Astrocyte of the cerebellum (primary cell): Measurements from ENCODE around the gene GAS7.

ENCODE experiments used
- DNase-seq: peaks from one replicate; pipeline ENCODE4 v3.0.0-alpha.2; 2011; ENCODE audit warnings: low read depth
- H3K4me3 ChIP-seq: 2 replicates; pipeline ENCODE4 v1.5.1; 2011; ENCODE audit warnings: mild to moderate bottlenecking, low read depth, low read length, moderate library complexity
- CTCF ChIP-seq: IDR thresholded peaks from 2 replicates; pipeline ENCODE4 v1.5.1; 2012; ENCODE audit warnings: low read length, low read depth, moderate library complexity, mild to moderate bottlenecking; ENCODE audit errors: missing control alignments
- in situ Hi-C: cut with HindIII; loops from 2 replicates; pipeline ENCODE4 v1.10.0; 2017; ENCODE audit warnings: low sequenced_read_pairs

The GAS7 gene

GRCh38 chr17:10046786-10047785, 151.3 kb downstream of the GAS7 start:
- in situ Hi-C loops, result no loop called here
- no peak for TF ChIP-seq CTCF
- H3K4me3 ChIP-seq, result no peak overlapping the region
- DNase-seq, result no peak

DNA sequence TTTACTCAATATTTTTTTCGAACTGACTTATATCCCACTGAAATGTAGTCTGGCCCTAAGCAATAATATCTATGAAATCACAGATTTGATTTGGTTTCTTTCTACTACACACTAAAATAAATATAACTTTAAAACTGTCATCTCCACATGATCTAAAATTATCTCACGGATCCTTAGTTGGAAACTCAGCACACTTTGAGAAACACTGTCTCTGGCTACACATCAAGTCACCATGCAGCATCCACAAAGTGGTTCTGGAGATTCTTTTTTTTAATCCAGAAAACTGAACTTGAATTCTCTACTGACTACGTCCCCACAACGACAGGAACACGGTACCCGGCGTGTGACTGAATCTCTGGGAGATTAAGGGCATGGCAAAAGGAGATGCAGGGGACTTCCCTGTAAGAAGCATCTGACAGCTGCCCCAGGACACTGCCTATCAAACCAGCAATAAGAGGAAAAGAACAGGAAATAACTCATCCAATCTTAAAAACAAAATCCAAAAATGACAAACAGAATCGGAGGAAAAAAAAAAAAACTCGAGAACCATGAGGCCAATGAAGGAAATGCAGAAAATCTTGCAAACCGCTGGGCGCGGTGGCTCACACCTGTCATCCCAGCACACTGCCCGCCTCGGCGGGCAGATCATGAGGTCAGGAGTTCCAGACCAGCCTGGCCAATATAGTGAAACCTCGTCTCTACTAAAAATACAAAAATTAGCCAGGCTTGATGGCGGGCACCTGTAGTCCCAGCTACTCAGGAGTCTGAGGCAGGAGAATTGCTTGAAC, 152.3 kb downstream of the GAS7 start:
- no peak for TF ChIP-seq CTCF
- DNase-seq, result no peak
- H3K4me3 ChIP-seq, result no peak overlapping the region
- in situ Hi-C loops, result no loop called here

GRCh38 chr17:10042589-10043244, 155.7 kb downstream of the GAS7 start:
- in situ Hi-C loops, result no loop called here
- no peak overlapping the region for H3K4me3 ChIP-seq
- TF ChIP-seq CTCF, result no peak
- DNase-seq, result no peak

DNA sequence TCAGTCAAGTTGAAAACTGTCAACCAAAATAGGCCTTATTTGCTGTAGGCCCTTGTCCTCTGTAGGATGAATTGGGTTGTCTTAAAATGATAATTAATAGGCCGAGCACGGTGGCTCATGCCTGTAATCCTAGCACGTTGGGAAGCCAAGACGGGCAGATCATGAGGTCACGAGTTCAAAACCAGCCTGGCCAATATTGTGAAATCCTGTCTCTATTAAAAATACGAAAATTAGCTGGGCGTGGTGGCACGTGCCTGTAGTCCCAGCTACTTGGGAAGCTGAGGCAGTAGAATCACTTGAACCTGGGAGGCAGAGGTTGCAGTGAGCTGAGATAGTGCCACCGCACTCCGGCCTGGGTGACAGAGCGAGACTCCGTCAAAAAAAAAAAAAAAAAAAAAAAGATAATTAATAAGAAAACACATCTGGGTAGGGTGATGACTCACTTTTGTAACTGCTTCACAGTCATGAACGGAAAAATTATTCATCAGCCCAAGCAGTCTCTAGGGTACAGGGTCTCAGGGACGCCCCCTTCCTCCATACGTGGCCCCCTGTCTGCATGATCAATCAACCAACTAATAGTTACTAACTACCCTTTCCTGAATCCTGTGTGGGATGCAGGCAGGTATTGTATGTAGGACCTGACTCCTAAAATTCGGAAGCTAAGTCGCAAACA, 156.4 kb downstream of the GAS7 start:
- no peak for DNase-seq
- no peak overlapping the region for H3K4me3 ChIP-seq
- in situ Hi-C loops, result no loop called here
- no peak for TF ChIP-seq CTCF

- DNase-seq, result no peak
- TF ChIP-seq CTCF, result no peak
- in situ Hi-C loops, result no loop called here
- H3K4me3 ChIP-seq, result no peak overlapping the region
Observed at GRCh38 chr17:10041287-10041612, 157.2 kb downstream of the GAS7 start.

- TF ChIP-seq CTCF, result no peak
- no peak overlapping the region for H3K4me3 ChIP-seq
- in situ Hi-C loops, result no loop called here
- DNase-seq, result no peak
Observed at GRCh38 chr17:10036511-10037061, 161.8 kb downstream of the GAS7 start.
